Ovary (tissue), 9 donors: ENCODE results near the gene B4GALT5. TPM values are rescaled to one million over a fixed set of nuclear protein-coding genes. Genes with fewer than 3 reads are reported as not detected.
A peak's percentile ranks its signal among the peaks of the same experiment; 100 is the strongest.

ENCODE experiments used
- DNase-seq, 5 donors: peaks; one replicate each; pipeline ENCODE4 v3.0.0-alpha.2; 2019 to 2020
- H3K27ac ChIP-seq, 2 donors: fragments of 200-600 bp; one replicate each; pipeline versions ENCODE4 v1.5.1 to v1.8.0; 2019 to 2022
- H3K27me3 ChIP-seq: fragments of 200-600 bp; one replicate; pipeline ENCODE4 v1.8.0; 2022
- H3K36me3 ChIP-seq: fragments of 200-600 bp; sonication (generic); one replicate; pipeline ENCODE4 v1.5.1; 2019
- H3K4me1 ChIP-seq: one replicate; pipeline ENCODE4 v1.8.1; 2013; ENCODE audit warnings: mild to moderate bottlenecking, moderate library complexity; ENCODE audit not compliant: insufficient read depth
- H3K4me3 ChIP-seq: fragments of 200-600 bp; sonication (generic); one replicate; pipeline ENCODE4 v1.5.1; 2017
- H3K9me3 ChIP-seq, 2 donors: fragments of 200-600 bp in 1 of 2; sonication (generic) in 1 of 2; one replicate each; pipeline versions ENCODE4 v1.5.1 to v1.8.1; 2013 to 2019; ENCODE audit warnings: mild to moderate bottlenecking in 1 of 2, moderate library complexity in 1 of 2
- EP300 ChIP-seq: sonication (generic); formaldehyde crosslinking; IDR thresholded peaks from one replicate; pipeline ENCODE4 v1.6.1; 2017; ENCODE audit warnings: antibody characterized with exemption
- POLR2A ChIP-seq: fragments of 450-650 bp; IDR thresholded peaks from one replicate; pipeline ENCODE4 v1.6.1; 2017; ENCODE audit warnings: antibody characterized with exemption, mild to moderate bottlenecking, moderate library complexity
- WGBS, 3 donors: extraction: QIAGEN DNeasy Blood & Tissue Kit in 1 of 3; methylation state at CpG; one replicate each; pipeline versions ENCODE4 v1.1.5 to v1.1.7; 2013 to 2017; 5-methylcytosine and 5-hydroxymethylcytosine counted together
- intact Hi-C, 4 donors: fragments of 100-400 bp; cut with DNase I; formaldehyde crosslinking; loops; one replicate each; pipeline versions ENCODE4 v1.11.0 to v1.15.1; 2022 to 2023
- polyA plus RNA-seq, 2 donors: library from polyadenylated mRNA; stranded (reverse); fragments of 200-250 nt in 1 of 2; fragments of 350-450 nt in 1 of 2; fragmentation: Illumina TruSeq in 1 of 2; extraction: RNeasy Lipid Tissue Mini Kit (QIAGEN cat#74804) in 1 of 2; gene quantifications; one replicate each; pipeline ENCODE4 v1.2.3, GENCODE V29; 2013 to 2014
- total RNA-seq, 7 donors: library from RNA; depleted of rRNA in 2 of 7; stranded (reverse); fragments of >200 nt in 2 of 7; fragmentation: NEBNext Ultra II Directional in 3 of 7; extraction: Animal tissue kit (Norgen Biotek cat#: 25700) in 3 of 7; gene quantifications; one replicate each; pipeline versions ENCODE4 v1.1.0 to v1.2.4, GENCODE V29; 2016 to 2023
- TF ChIP-seq, protein P1 (sequence below), 3 donors: fragments of 450-650 bp in 2 of 3; fragments of 200-600 bp in 1 of 3; IDR thresholded peaks; one replicate each; pipeline versions ENCODE4 v1.5.1 to v1.8.0; 2016 to 2022; ENCODE audit warnings: antibody characterized with exemption in 3 of 3, mild to moderate bottlenecking in 1 of 3
- donor health status: DM: no; HTN: no; CAD: no; lungs with moderate emphysema.
- donor health status: DM: no; HTN: no; CAD: no.
- donor health status: Bipolar disorder and iron deficiency.
- donor health status: DM: yes; HTN: yes; CAD: no.
- donor health status: DM: no; HTN: no; CAD: no.
- donor health status: DM: yes; HTN: yes; CAD: no.

Gene B4GALT5
- total and polyA plus RNA-seq, 9 donors: 19.0 to 53.6 (median 37.7) TPM

DNA sequence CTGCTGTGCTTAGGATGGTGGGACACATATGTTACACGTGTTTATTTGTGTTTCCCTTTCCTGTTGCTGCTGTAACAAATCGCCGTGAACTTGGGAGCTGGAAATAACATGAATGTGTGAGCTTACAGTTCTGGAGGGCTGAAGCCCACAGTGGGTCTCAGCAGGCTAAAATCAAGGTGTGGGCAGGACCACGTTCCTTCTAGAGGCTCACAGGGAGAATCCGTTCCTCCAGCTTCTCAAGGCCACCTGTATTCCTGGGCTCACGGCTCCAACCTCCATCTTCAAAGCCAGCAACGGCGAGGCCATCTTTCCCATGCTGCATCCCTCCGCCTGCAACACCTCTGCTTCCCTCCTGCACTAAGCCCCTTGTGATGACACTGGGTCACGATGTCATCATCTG is 118.3 kb downstream of the B4GALT5 start:
- no peaks in the 10 kb centered on the region for H3K27me3 ChIP-seq
- peaks cover 2% of the 10 kb centered on the region for H3K4me1 ChIP-seq
- TF ChIP-seq EP300 (no peak), POLR2A (no peak)
- no peak overlapping the region for H3K4me3 ChIP-seq
- intact Hi-C loops: no loop called here
- H3K36me3 ChIP-seq: no peaks in the 10 kb centered on the region
- 83 to 88% (median 83%) methylated on average over 10 of the region's 10 CpGs for WGBS, 3 donors
- no peaks in the 10 kb centered on the region for H3K9me3 ChIP-seq
- DNase-seq: no peak
- H3K27ac ChIP-seq: no peak overlapping the region

DNA sequence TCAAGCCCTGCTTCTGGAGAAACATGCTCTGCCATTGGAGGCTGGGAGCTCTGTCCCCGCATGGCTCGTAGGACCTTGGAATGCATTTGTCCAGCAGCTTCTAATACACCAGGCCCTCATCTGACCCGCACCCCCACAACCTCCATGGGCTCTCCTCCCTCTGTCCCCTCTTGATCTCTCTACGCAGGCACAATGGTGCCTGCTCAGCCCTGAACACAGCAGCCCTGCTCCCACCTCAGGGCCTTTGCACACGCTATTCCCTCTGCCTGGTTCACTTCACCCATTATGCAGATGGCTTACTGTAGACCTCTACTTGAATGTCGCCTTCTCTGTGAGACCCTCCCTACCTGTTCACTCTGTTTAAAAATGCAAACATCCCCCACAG is 118.8 kb downstream of the B4GALT5 start:
- H3K9me3 ChIP-seq: no peaks in the 10 kb centered on the region
- H3K27ac ChIP-seq: no peak overlapping the region
- intact Hi-C loops: no loop called here
- 80 to 98% (median 94%) methylated on average over 6 of the region's 6 CpGs for WGBS, 3 donors
- no peaks in the 10 kb centered on the region for H3K27me3 ChIP-seq
- peak in 1 of 5 donors; percentile 31 for DNase-seq
- H3K4me1 ChIP-seq: peaks cover 5% of the 10 kb centered on the region
- no peak overlapping the region for H3K4me3 ChIP-seq
- TF ChIP-seq EP300: no peak
- no peaks in the 10 kb centered on the region for H3K36me3 ChIP-seq

DNA sequence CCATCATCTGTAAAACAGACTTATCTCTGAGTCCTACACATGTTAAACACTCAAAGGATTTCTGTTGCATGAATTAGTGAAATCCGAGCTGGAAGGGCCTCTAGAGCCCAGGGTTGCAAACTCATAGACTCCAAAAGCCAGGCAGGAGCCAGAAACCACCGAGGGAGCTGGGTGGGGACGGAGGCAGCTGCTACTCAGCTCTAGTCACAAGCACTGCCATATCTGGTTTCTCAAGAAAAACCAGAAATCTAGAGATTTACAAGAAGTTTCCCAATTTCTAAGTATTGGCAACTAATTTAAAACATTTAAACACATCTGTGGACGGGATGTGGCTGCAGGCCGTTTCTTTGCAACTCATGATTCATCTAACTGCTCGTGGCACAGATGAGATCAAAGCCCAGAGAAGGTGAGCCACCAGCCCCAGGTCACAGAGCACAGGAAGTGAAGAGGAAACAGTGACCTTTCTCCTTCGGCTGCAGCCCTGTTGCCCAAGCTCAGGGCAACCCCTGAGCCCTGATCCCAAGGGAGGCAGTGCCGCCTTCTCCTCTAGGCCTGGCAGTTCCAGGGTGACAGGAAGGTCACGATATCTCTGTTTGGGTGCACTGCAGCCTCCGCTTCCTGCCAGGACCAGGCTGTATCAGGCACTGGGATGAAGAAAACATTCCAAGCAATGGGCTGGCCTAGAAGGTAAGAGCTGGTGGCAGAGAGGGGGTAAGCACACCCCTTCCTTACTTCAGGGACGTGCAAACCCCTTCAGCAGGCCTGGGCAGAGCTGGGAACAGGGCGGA is 119.3 kb downstream of the B4GALT5 start:
- intact Hi-C loops: no loop called here

DNA sequence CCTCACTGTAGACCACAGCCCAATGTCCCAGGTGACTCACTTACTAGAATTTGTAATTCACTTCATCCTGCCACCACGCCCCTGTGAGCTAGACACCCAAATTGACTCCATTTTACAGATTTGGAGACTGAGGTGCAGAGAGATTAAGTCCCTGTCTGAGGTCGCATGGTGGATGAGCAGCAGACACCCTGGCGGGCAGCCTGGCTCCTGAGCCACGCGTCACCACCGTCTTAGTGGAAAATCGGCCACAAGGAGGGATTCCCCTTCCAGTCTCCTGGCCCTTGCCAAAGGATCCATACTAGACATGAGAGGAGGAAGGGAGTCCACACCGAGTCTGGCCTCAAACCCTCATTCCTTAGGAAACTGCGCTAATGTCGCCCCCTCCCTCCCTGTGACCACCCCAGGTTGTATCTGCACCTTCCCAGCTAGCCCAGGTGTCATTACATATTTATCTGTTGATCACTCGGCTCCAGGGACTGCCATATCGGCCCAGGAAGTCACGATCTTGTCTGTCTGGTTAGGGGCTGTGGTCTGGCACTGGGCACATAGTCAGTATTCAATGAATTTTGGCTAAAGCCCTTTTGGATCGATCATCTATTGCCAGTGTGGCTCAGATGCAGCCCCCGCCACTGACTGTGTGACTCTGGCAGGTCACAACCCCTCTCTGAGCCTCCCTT is 120.1 kb downstream of the B4GALT5 start:
- no peak for TF ChIP-seq POLR2A
- TF ChIP-seq EP300: no peak
- TF ChIP-seq, protein P1, sequence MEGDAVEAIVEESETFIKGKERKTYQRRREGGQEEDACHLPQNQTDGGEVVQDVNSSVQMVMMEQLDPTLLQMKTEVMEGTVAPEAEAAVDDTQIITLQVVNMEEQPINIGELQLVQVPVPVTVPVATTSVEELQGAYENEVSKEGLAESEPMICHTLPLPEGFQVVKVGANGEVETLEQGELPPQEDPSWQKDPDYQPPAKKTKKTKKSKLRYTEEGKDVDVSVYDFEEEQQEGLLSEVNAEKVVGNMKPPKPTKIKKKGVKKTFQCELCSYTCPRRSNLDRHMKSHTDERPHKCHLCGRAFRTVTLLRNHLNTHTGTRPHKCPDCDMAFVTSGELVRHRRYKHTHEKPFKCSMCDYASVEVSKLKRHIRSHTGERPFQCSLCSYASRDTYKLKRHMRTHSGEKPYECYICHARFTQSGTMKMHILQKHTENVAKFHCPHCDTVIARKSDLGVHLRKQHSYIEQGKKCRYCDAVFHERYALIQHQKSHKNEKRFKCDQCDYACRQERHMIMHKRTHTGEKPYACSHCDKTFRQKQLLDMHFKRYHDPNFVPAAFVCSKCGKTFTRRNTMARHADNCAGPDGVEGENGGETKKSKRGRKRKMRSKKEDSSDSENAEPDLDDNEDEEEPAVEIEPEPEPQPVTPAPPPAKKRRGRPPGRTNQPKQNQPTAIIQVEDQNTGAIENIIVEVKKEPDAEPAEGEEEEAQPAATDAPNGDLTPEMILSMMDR (IDR thresholded peaks at IDR 0.05): no peak
- Histone ChIP-seq H3K27ac (peak overlapping the region; percentile 41 to 46), H3K9me3 (no peaks in the 10 kb centered on the region), H3K36me3 (no peaks in the 10 kb centered on the region), H3K4me1 (peaks cover 5% of the 10 kb centered on the region), H3K4me3 (no peak overlapping the region), H3K27me3 (no peaks in the 10 kb centered on the region)
- WGBS, 3 donors: 77 to 85% (median 79%) methylated on average over 15 of the region's 15 CpGs
- intact Hi-C loops: no loop called here
- DNase-seq: peak in 1 of 5 donors; percentile 36

More for the DNA sequence above, 119.3 kb downstream of the B4GALT5 start:
- no peaks in the 10 kb centered on the region for H3K36me3 ChIP-seq
- no peak for TF ChIP-seq EP300
- TF ChIP-seq, protein P1 (IDR thresholded peaks at IDR 0.05): no peak
- no peak for TF ChIP-seq POLR2A
- H3K4me3 ChIP-seq: no peak overlapping the region
- peaks cover 5% of the 10 kb centered on the region for H3K4me1 ChIP-seq
- H3K27me3 ChIP-seq: no peaks in the 10 kb centered on the region
- DNase-seq: peak in 2 of 5 donors; percentile 42 to 76
- 38 to 41% (median 39%) methylated on average over 12 of the region's 12 CpGs for WGBS, 3 donors
- peak overlapping the region; percentile 41 to 46 for H3K27ac ChIP-seq
- H3K9me3 ChIP-seq: no peaks in the 10 kb centered on the region

DNA sequence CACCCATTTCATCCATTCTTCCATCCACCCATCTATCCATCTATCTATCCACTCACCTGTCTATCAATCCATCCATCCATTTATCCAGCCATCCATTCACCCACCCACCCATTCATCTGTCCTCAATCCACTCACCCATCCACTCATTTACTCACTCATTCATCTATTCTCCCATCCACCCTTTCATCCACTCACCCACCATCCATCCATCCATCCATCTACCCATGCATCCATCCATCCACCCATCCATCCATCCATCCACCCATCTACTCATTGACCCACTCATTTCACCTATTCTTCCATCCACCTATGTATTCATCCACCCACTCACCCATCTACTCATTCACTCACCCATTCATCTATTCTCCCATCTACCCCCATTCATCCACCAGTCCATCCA is 121.6 kb downstream of the B4GALT5 start:
- Histone ChIP-seq H3K4me3 (no peak overlapping the region), H3K27ac (peak overlapping the region in 1 of 2 donors; percentile 70), H3K9me3 (no peaks in the 10 kb centered on the region), H3K4me1 (peaks cover 6% of the 10 kb centered on the region), H3K36me3 (no peaks in the 10 kb centered on the region), H3K27me3 (no peaks in the 10 kb centered on the region)
- TF ChIP-seq POLR2A (no peak), EP300 (no peak)
- TF ChIP-seq, protein P1 (IDR thresholded peaks at IDR 0.05): no peak
- intact Hi-C loops: no loop called here
- DNase-seq: no peak
